ENCODE results near the gene HSD17B1. TPM values are rescaled to one million over a fixed set of nuclear protein-coding genes. Genes with fewer than 3 reads are reported as not detected.
"Not testable (repeated sequence)": the region's sequence is repeated elsewhere in the genome, so short reads cannot be mapped to it uniquely, and the experiment has no call there.

The HSD17B1 gene
- total RNA-seq, 6 donors from 2014 or later: 1.3 to 6.3 (median 1.7) TPM; not detected in 1

GRCh38 chr17:42537156-42537805 is 15.4 kb upstream of the HSD17B1 start:
- ATAC-seq (ENCODE audit: low FRiP score in 2 of 2) (no peak), DNase-seq (peak in 1 of 2 donors; percentile 79)
- WGBS, 2 donors: 84 to 87% methylated on average over 13 to 31 of the region's 31 CpGs
- Histone ChIP-seq H3K36me3 (peaks cover 0 to 34% (median 24%) of the 10 kb centered on the region in 4 donors), H3K4me1 (peaks cover 16 to 31% (median 19%) of the 10 kb centered on the region in 4 donors), H3K27ac (peak overlapping the region; percentile 80 to 93 (median 84)), H3K9me3 (no peaks in the 10 kb centered on the region), H3K4me3 (peak overlapping the region; percentile 27 to 98 (median 77)), H3K27me3 (no peaks in the 10 kb centered on the region)
- TF ChIP-seq POLR2AphosphoS5 (IDR thresholded peaks at IDR 0.05): no peak
- TF ChIP-seq POLR2A (IDR thresholded peaks at IDR 0.05): no peak
- TF ChIP-seq EP300 (IDR thresholded peaks at IDR 0.05): no peak
- TF ChIP-seq CTCF (IDR thresholded peaks at IDR 0.05): no peak

GRCh38 chr17:42537826-42538451 is 14.8 kb upstream of the HSD17B1 start:
- no peak for DNase-seq
- H3K27ac ChIP-seq: peak overlapping the region in 1 of 4 donors; percentile 93
- H3K4me3 ChIP-seq: no peak overlapping the region
- ATAC-seq (ENCODE audit: low FRiP score in 2 of 2): no peak
- 89 to 98% methylated on average over 5 of the region's 5 CpGs for WGBS, 2 donors
- peaks cover under 1 to 41% (median 30%) of the 10 kb centered on the region in 4 donors for H3K36me3 ChIP-seq
- H3K4me1 ChIP-seq: peaks cover 14 to 24% (median 18%) of the 10 kb centered on the region in 4 donors
- no peaks in the 10 kb centered on the region for H3K27me3 ChIP-seq
- no peaks in the 10 kb centered on the region for H3K9me3 ChIP-seq
- TF ChIP-seq CTCF (IDR thresholded peaks at IDR 0.05): no peak
- no peak for TF ChIP-seq EP300 (IDR thresholded peaks at IDR 0.05)
- no peak for TF ChIP-seq POLR2AphosphoS5 (IDR thresholded peaks at IDR 0.05)

- no peaks in the 10 kb centered on the region for H3K9me3 ChIP-seq
- TF ChIP-seq POLR2AphosphoS5 (IDR thresholded peaks at IDR 0.05): no peak
- TF ChIP-seq POLR2A (IDR thresholded peaks at IDR 0.05): no peak
- no peak for TF ChIP-seq EP300 (IDR thresholded peaks at IDR 0.05)
- no peak for TF ChIP-seq CTCF (IDR thresholded peaks at IDR 0.05)
- H3K36me3 ChIP-seq: peaks cover 4 to 46% (median 35%) of the 10 kb centered on the region in 4 donors
- DNase-seq: no peak
- ATAC-seq (ENCODE audit: low FRiP score in 2 of 2): no peak
- peaks cover 14 to 23% (median 18%) of the 10 kb centered on the region in 4 donors for H3K4me1 ChIP-seq
- H3K27me3 ChIP-seq: no peaks in the 10 kb centered on the region
- H3K27ac ChIP-seq: no peak overlapping the region
- WGBS, 2 donors: 92 to 95% methylated on average over 12 to 14 of the region's 14 CpGs
- H3K4me3 ChIP-seq: no peak overlapping the region
Observed at GRCh38 chr17:42538482-42538881, 14.2 kb upstream of the HSD17B1 start.

GRCh38 chr17:42540558-42540957 is 12.2 kb upstream of the HSD17B1 start:
- Histone ChIP-seq H3K4me1 (peaks cover 10 to 18% (median 14%) of the 10 kb centered on the region in 4 donors), H3K36me3 (peaks cover 7 to 61% (median 43%) of the 10 kb centered on the region in 4 donors)
- WGBS, 2 donors: 86 to 92% methylated on average over 4 of the region's 4 CpGs
- H3K27me3 ChIP-seq; ATAC-seq (ENCODE audit: low FRiP score in 2 of 2); H3K4me3 ChIP-seq; H3K27ac ChIP-seq; H3K9me3 ChIP-seq; DNase-seq: not testable (repeated sequence)

GRCh38 chr17:42541041-42541833 is 11.5 kb upstream of the HSD17B1 start:
- no peak for DNase-seq
- WGBS, 2 donors: 83 to 85% methylated on average over 14 to 17 of the region's 17 CpGs
- ATAC-seq (ENCODE audit: low FRiP score in 2 of 2): no peak
- H3K27ac ChIP-seq: no peak overlapping the region
- H3K27me3 ChIP-seq: no peaks in the 10 kb centered on the region
- no peaks in the 10 kb centered on the region for H3K9me3 ChIP-seq
- H3K4me3 ChIP-seq: no peak overlapping the region
- TF ChIP-seq EP300 (IDR thresholded peaks at IDR 0.05) (no peak), POLR2A (IDR thresholded peaks at IDR 0.05) (no peak), POLR2AphosphoS5 (IDR thresholded peaks at IDR 0.05) (no peak), CTCF (IDR thresholded peaks at IDR 0.05) (no peak)
- peaks cover 7 to 61% (median 43%) of the 10 kb centered on the region in 4 donors for H3K36me3 ChIP-seq
- H3K4me1 ChIP-seq: peaks cover 9 to 16% (median 10%) of the 10 kb centered on the region in 4 donors

Measured in upper lobe of left lung (tissue), 6 donors.